Heart right ventricle (tissue), 16 donors: Measurements from ENCODE around the gene FOXD2. TPM values are rescaled to one million over a fixed set of nuclear protein-coding genes. Genes with fewer than 3 reads are reported as not detected.
A peak's percentile ranks its signal among the peaks of the same experiment; 100 is the strongest.

Experiments
- ATAC-seq, 8 donors: fragments of 200-7000 bp; cut with Tn5 transposase; one replicate each; pipeline ENCODE4 v1.9.1; 2020; ENCODE audit warnings: mild to moderate bottlenecking in 8 of 8, moderate library complexity in 8 of 8, moderate number of reproducible peaks in 1 of 8
- DNase-seq, 2 donors: peaks; one replicate each; pipeline ENCODE4 v3.0.0-alpha.2; 2020
- H3K27ac ChIP-seq, 10 donors: fragments of 200-600 bp; sonication (generic) in 2 of 10; one replicate each; pipeline versions ENCODE4 v1.5.0 to v1.8.0; 2020 to 2022; ENCODE audit warnings: mild to moderate bottlenecking in 3 of 10
- H3K27me3 ChIP-seq, 7 donors: fragments of 200-600 bp; one replicate each; pipeline ENCODE4 v1.8.0; 2021 to 2022; ENCODE audit warnings: mild to moderate bottlenecking in 2 of 7
- H3K36me3 ChIP-seq, 9 donors: fragments of 200-600 bp; sonication (generic) in 1 of 9; one replicate each; pipeline versions ENCODE4 v1.5.0 to v1.8.0; 2020 to 2022; ENCODE audit warnings: mild to moderate bottlenecking in 2 of 9
- H3K4me1 ChIP-seq, 9 donors: fragments of 200-600 bp; sonication (generic) in 1 of 9; one replicate each; pipeline versions ENCODE4 v1.5.0 to v1.8.0; 2020 to 2022; ENCODE audit warnings: mild to moderate bottlenecking in 4 of 9
- H3K4me3 ChIP-seq, 10 donors: fragments of 200-600 bp; sonication (generic) in 2 of 10; one replicate each; pipeline versions ENCODE4 v1.5.0 to v1.8.0; 2020 to 2022; ENCODE audit warnings: mild to moderate bottlenecking in 7 of 10, moderate library complexity in 2 of 10
- H3K9me3 ChIP-seq, 11 donors: fragments of 200-600 bp in 10 of 11; sonication (generic) in 2 of 11; one replicate each; pipeline versions ENCODE4 v1.5.0 to v1.8.0; 2013 to 2022; ENCODE audit warnings: mild to moderate bottlenecking in 2 of 11, control low read depth in 1 of 11, moderate library complexity in 1 of 11
- CTCF ChIP-seq, 9 donors: fragments of 200-600 bp; sonication (generic) in 2 of 9; IDR thresholded peaks; one replicate each; pipeline versions ENCODE4 v1.5.0 to v1.8.0; 2021 to 2022; ENCODE audit warnings: antibody characterized with exemption in 9 of 9, mild to moderate bottlenecking in 5 of 9, moderate library complexity in 1 of 9
- WGBS, 2 donors: extraction: QIAGEN DNeasy Blood & Tissue Kit; methylation state at CpG; one replicate each; pipeline ENCODE4 v1.1.7; 2013; ENCODE audit warnings: inconsistent platforms in 1 of 2; 5-methylcytosine and 5-hydroxymethylcytosine counted together
- intact Hi-C, 10 donors: fragments of 100-400 bp; cut with DNase I; formaldehyde crosslinking; loops; one replicate each; pipeline versions ENCODE4 v1.11.1 to v1.14.2; 2022
- polyA plus RNA-seq, 2 donors: library from polyadenylated mRNA; stranded (reverse); fragments of 200-250 nt; gene quantifications; one replicate each; pipeline ENCODE4 v1.2.3, GENCODE V29; 2013
- total RNA-seq, 10 donors: library from RNA; stranded (reverse); fragmentation: NEBNext Ultra II Directional in 3 of 10; extraction: Animal tissue kit (Norgen Biotek cat#: 25700) in 3 of 10; gene quantifications; one replicate each; pipeline versions ENCODE4 v1.2.1 to v1.2.4, GENCODE V29; 2021 to 2023
- donor health status: Arrhythmogenic right ventricular cardiomyopathy.
- donor health status: ischemic (EF 13 %, LVEDD 7.1; RV severe dilation, severe dysfunction).
- donor health status: healthy with polysubstance abuse.
- donor health status: DM: no; HTN: yes; CAD: no.
- donor health status: DM: no; HTN: no; CAD: no.
- donor health status: ischemic (EF 25% LVEDD 6.9; RV normal size, moderate dysfunction).
- donor health status: ischemic (EF 25% LVEDD 5.7; RV mildly dilated, moderate dysfunction).
- donor health status: healthy.
- donor health status: DM: yes; HTN: yes; CAD: no.
- donor health status: Ischemic cardiomyopathy.
- donor health status: ischemic (EF 35%, LVEDD 5.7; RV mildly dilated, moderate dysfunction).
- donor health status: nonischemic (EF 11% LVEDD 7.7; RV severe dilation, severe dysfunction).
- donor health status: DM: yes; HTN: yes; CAD: no.
- donor health status: PGD.
- donor health status: ischemic (EF 29% LVEDD 5.4; RV normal size, mild dysfunction).
- donor health status: nonischemic (EF 23%, LVEDD 6.1; RV moderate dilation, normal function).

Gene FOXD2
- total and polyA plus RNA-seq, 12 donors: 0.01 to 0.14 (median 0.05) TPM; not detected in 7

DNA sequence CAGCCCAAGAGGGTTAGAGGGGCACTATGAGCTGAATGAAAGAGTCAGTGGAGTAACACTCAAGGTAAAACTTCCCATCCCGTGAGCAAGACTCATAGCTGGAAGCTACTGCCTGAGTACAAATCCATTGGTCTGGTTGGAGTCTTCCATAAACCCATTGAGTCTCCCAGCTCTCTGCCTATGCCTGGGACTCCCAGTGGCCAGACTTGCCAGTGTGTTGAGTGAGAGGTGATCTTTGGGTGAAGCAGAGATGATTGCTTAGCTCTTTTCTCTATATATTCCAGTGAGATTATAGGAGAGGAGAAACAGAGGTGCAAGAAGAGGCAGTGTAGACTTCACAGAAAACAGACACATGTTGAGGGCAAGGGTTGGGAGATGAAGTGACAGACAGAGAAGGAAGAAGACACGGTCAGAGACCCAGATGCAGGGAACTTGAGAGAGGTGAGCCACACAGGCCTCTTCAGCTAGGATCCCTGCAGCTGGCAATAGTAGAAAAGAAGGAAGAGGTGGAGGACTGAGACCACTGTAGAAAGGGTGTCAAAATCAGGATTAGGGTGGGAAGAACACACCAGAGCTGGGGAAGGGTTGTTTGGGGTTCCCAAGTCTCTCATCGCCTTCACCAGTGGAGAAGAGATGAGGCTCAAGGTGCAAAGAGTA, 3.7 kb downstream of the FOXD2 start:
- H3K36me3 ChIP-seq: no peaks in the 10 kb centered on the region
- intact Hi-C loops: loop anchor here in 1 of 10 donors (5.0 kb wide), 1 partner anchor 261 kb away; no protein-coding TSS in a partner anchor
- H3K4me1 ChIP-seq: peaks cover 6 to 37% (median 18%) of the 10 kb centered on the region in 9 donors
- 85 to 89% methylated on average over 3 of the region's 3 CpGs for WGBS, 2 donors
- DNase-seq (no peak), ATAC-seq (no peak)
- TF ChIP-seq CTCF (IDR thresholded peaks at IDR 0.05): no peak
- no peaks in the 10 kb centered on the region for H3K9me3 ChIP-seq
- H3K27ac ChIP-seq: no peak overlapping the region
- H3K27me3 ChIP-seq: peaks cover 46 to 99% (median 94%) of the 10 kb centered on the region in 7 donors
- H3K4me3 ChIP-seq: no peak overlapping the region

- no peak overlapping the region for H3K27ac ChIP-seq
- 65 to 79% methylated on average over 4 of the region's 4 CpGs for WGBS, 2 donors
- H3K27me3 ChIP-seq: peaks cover 47 to 99% (median 95%) of the 10 kb centered on the region in 7 donors
- intact Hi-C loops: loop anchor here in 1 of 10 donors (5.0 kb wide), 1 partner anchor 260 kb away; no protein-coding TSS in a partner anchor
- no peak overlapping the region for H3K4me3 ChIP-seq
- no peak for TF ChIP-seq CTCF (IDR thresholded peaks at IDR 0.05)
- DNase-seq (no peak), ATAC-seq (no peak)
- H3K9me3 ChIP-seq: no peaks in the 10 kb centered on the region
- H3K36me3 ChIP-seq: no peaks in the 10 kb centered on the region
- H3K4me1 ChIP-seq: peaks cover 6 to 31% (median 13%) of the 10 kb centered on the region in 9 donors
These were observed 4.4 kb downstream of the FOXD2 start for GRCh38 chr1:47442202-47442601.

DNA sequence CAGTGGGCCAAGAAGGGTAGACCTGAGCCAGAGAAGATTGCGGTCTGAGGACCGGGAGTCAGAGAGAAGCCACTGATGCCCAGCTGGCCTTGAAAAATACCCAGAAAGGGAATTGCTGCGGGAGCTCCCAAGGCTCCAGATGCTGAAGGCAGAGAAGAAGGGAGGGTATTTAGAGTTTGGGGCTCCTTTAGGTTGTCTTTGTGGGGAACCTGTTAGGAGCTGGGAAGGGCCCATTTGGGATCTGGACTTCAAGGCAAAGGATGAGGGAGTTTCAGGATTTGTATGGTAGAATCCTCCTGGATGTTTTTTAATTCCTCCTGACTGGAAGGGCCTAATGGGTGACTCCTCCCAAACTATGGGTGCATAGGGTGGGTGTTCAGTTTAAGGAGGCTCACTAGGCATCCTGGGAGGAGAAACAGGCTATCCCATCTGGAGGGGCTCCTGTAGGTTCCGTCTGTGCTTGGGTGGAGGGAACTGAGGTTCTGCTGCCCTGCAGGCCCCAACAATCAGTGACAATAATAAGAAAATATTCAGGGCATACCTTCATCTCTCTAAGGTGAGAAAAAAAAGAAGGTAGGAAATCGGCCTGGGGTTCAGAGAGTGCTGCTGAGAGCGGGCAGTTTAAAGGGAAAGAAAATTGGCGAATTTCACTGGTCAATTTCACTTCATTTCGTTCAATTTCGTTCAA, 5.1 kb downstream of the FOXD2 start:
- no peak for TF ChIP-seq CTCF (IDR thresholded peaks at IDR 0.05)
- Histone ChIP-seq H3K27ac (no peak overlapping the region), H3K36me3 (no peaks in the 10 kb centered on the region), H3K4me1 (peaks cover 6 to 29% (median 13%) of the 10 kb centered on the region in 9 donors), H3K9me3 (no peaks in the 10 kb centered on the region), H3K27me3 (peaks cover 52 to 99% (median 98%) of the 10 kb centered on the region in 7 donors), H3K4me3 (no peak overlapping the region)
- no peak for DNase-seq
- no peak for ATAC-seq
- 26 to 36% methylated on average over 9 of the region's 9 CpGs for WGBS, 2 donors
- intact Hi-C loops: loop anchor here in 1 of 10 donors (5.0 kb wide), 1 partner anchor 259 kb away; no protein-coding TSS in a partner anchor

DNA sequence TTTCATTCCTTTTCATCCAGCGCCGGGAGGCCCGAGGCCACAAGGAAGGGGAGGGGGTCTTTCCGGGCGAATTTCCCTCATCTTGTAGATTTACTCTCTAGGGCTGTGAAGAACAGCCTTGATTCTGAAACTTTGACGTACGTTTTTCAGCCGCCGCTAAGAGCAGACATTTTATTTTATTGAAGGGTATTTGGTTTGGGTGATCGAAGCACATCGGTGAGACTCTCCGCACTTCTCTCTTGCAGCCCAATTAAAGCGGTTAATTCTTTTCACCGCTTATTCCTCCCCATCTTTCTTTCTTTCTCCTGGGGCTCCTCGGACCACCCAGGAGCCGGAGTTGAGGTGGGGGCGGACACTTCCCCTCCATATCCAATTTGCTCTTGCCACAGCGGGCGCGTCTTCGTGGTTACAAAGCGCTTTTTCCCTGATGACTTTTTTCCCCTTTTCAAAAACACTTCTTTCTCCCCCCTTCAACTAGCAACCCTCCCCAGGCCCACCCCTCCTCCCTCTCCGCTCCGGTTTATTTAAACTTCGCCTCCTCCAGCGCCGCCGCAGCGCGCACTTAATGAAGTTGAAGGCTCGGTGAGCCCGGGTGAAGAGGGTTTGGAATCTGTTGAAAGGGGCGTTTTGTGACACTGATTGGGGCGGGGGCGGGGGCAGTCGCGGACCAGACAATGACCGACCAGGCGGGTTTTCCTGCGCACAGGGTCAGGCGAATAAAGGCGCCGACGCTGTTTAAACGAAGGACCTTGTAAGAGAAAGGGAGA, 5.9 kb downstream of the FOXD2 start:
- no peak for TF ChIP-seq CTCF (IDR thresholded peaks at IDR 0.05)
- H3K9me3 ChIP-seq: no peaks in the 10 kb centered on the region
- DNase-seq (no peak), ATAC-seq (no peak)
- intact Hi-C loops: loop anchor here in 1 of 10 donors (5.0 kb wide), 1 partner anchor 259 kb away; no protein-coding TSS in a partner anchor
- H3K27ac ChIP-seq: no peak overlapping the region
- no peaks in the 10 kb centered on the region for H3K36me3 ChIP-seq
- H3K4me1 ChIP-seq: peaks cover 6 to 26% (median 13%) of the 10 kb centered on the region in 9 donors
- 8 to 12% methylated on average over 45 of the region's 45 CpGs for WGBS, 2 donors
- peaks cover 52 to 100% (median 99%) of the 10 kb centered on the region in 7 donors for H3K27me3 ChIP-seq
- peak overlapping the region in 2 of 10 donors; percentile 34 to 44 for H3K4me3 ChIP-seq
